Gastrocnemius medialis (tissue), 4 donors: ENCODE results near the gene CCDC27.

Experiments
- CTCF ChIP-seq, 5 experiments: fragments of 450-650 bp in 3 of 5; fragments of 200-600 bp in 2 of 5; sonication (generic) in 2 of 5; IDR thresholded peaks in 4 of 5; conservative IDR thresholded peaks in 1 of 5; 1 replicate in 4 of 5; 2 replicates in 1 of 5; pipeline ENCODE4 v1.5.1; 2016 to 2019; ENCODE audit warnings: antibody characterized with exemption in 5 of 5, mild to moderate bottlenecking in 3 of 5, moderate library complexity in 3 of 5
- POLR2A ChIP-seq, 2 donors: fragments of 450-650 bp; IDR thresholded peaks; one replicate each; pipeline ENCODE4 v1.6.1; 2017; ENCODE audit warnings: antibody characterized with exemption in 2 of 2, mild to moderate bottlenecking in 2 of 2, moderate library complexity in 2 of 2

GRCh38 chr1:3708791-3709190, 43.5 kb upstream of the CCDC27 start:
- no peak for TF ChIP-seq CTCF (IDR thresholded peaks at IDR 0.05 in 4 of 5, conservative IDR thresholded peaks at IDR 0.05 in 1 of 5)
- no peak for TF ChIP-seq POLR2A (IDR thresholded peaks at IDR 0.05)
